HG02938 (cell line): ENCODE data around the gene BCL7B.
"Not testable (repeated sequence)": the region's sequence is repeated elsewhere in the genome, so short reads cannot be mapped to it uniquely, and the experiment has no call there.

Experiments used
- ATAC-seq: cut with Tn5 transposase; IDR thresholded peaks from one replicate; pipeline ENCODE4 v1.9.1; 2021; ENCODE audit warnings: mild to moderate bottlenecking, moderate library complexity; ENCODE audit not compliant: unreplicated experiment

BCL7B gene

GRCh38 chr7:73573276-73573675, 15.8 kb upstream of the BCL7B start:
- no peak for ATAC-seq

- no peak for ATAC-seq
These were observed 15.3 kb upstream of the BCL7B start for GRCh38 chr7:73572767-73573186.

GRCh38 chr7:73570977-73571376, 13.5 kb upstream of the BCL7B start:
- no peak for ATAC-seq

DNA sequence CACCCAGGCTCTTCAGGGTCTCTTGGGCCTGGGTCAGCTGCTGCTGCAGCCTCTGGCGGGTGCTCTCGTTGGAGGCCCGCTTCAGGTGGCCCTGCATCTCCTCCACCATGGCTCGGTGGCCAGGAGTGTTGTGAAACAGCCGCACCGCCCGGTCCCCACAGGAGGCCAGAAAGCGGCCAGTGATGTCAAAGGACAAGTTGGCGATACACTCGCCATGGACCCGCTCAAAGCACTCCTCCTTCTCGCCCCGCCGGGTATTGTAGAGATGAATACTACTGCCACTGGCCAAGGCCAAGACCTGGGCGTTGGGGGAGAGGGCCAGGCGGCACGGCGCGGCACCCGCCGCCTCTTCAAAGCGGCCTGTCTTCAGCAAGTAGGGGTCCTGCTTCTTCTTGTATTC, 13.0 kb upstream of the BCL7B start:
- no peak for ATAC-seq

DNA sequence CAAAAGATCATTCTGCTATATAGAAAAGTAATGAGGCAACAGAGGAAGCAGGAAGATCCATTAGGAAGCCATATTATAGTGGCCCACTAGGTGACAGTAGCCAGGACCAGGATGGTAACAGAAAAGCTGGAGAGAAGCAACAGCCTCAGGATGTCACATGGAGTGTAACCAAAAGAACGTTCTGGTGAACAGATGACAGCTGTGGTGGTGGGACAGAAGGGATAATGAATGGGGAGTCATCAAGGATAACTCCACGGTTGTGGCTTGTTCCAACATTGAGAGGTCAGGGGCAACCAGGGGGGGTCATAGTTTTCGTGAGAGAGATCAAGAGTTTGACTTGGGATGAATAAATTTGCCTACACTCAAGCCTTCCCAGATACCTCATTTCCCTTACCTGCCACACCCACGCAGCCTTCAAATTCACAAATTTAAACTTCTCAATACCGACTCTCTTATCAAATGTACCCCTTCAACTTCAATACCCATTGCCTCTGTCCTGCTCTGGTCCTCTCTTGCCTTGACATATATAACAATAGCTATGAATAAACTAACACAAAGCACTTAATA, 11.6 kb upstream of the BCL7B start:
- ATAC-seq = no peak

DNA sequence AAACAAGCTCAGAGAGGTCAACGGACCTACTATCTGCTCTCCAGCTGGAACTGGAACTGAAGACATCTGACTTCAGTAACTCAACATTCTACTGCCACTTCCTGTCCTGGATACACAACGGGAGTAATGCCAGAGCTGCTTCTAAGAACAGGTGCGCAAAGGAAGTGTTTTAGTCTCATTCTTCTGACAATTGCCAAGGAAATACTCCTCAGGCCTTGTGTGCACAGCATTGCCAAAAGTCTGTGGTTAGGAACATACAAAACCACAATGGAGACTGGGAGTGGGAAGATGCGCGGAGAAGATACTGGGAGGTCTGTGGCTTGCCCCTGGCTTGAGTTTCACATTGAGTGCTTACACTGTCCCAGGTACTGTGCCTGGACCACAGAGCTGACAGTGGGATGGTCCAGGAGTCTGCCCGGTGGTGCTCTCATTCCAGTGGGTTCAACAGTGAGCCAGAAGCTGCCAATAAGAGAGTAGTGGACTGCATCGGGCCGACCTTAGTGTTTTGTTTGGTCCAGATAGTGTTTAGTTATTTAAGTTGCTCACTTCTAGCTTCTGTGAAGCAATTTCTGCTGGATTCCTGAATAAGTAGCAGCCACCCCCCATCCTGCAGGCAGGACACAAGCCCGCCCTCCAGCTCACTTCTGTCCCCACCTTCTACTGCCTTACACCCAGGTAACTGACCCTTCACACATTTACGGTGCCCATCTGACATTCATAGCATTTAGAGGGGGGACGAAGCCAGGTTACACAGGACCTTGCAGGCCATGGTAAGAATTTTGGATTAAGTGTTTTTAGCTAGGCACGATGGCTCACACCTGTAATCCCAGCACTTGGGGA, 10.6 kb upstream of the BCL7B start:
- no peak for ATAC-seq

DNA sequence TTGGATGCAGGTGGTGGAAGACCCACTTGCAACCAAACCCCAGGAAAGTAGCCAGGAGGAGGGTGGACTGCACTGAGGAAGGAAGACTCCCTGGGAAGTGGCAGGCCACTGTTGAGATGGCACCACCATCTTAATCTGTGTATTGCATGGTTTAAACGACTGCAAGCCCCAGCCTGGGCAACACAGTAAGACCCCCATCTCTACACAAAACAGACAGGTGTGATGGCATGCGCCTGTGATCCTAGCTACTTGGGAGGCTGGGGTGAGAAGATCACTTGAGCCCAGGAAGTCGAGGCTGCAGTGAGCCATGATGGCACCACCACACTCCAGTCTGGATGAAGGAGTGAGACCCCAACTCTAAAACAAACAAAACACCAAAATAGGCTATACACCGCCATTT, 9.7 kb upstream of the BCL7B start:
- ATAC-seq = no peak

DNA sequence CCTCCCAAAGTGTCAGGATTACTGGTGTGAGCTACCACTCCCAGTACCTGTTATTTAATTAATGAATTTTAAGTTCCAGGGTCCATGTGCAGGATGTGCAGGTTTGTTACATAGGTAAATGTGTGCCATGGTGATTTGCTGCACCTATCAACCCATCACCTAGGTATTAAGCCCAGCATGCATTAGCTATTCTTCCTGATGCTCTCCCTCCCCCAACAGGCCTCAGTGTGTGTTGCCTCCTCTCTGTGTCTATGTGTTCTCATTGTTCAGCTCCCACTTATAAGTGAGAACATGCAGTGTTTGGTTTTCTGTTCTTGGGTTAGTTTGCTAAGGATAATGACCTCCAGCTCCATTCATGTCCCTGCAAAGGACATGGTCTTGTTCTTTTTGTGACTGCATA, 8.9 kb upstream of the BCL7B start:
- not testable (repeated sequence) for ATAC-seq

DNA sequence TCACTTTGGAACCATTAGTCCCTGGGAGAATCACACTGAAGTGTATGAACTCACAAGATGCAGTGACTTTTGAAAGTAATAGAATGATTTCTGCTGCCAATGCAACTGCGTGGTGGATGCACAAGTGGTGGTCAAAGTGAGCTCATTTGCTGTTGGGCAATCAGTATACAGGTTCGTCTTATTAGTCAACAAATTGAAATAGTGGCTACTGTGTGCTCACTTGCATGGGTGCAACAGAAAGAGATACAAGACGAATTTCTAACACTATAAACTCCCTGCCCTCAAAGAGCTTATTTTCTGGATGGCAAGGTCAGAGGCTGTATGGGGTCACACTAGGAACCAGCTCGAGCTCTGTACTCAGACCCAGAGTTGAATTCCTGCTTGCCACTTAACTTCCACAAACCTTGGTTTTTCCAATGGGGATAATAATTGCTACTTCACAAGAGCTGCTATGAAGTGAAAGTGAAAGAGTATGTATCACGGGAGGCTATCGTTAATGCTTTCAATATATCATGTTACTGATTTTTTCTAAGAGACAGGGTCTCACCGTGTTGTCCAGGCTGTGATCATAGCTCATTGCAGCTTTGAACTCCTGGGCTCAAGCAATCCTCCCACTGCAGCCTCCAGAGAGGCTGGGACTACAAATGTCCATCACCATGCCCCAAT, 8.3 kb upstream of the BCL7B start:
- no peak for ATAC-seq

DNA sequence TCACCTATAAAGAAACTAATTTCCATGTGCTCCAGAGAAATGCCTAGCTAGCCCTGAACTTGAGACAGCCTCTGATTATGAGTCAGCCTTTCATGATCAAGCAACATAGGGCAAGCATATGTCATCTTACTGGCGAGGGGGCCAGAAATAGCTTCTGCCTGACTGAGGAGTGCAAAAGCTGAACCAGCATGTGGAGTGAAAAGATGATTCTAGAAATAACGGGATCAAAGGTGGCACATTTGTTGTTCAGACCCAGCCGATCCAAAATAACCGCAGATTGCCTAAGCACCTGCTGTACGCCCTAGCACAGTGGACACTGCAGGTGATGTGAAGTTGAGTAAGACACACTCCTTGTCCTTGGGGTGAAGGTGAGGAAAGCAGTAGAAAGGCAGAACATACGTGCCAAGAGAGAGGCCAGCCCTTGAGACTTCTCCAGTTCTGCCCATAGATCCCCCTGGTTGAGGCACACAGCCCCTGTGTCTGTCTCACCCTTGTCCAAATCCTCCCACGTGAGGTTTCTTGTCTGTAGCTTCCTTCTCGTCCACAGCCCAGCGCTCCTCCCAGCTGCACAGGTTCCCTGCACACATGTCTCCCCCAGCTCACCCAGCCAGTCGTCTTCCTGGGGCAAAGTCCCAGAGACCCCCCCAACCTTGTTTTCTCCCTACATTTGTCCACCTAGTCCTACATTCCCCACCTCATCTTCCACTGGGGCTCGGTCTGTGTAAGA, 2.8 kb upstream of the BCL7B start:
- no peak for ATAC-seq

GRCh38 chr7:73557108-73557396, 438 bp downstream of the BCL7B start:
- ATAC-seq = peak; percentile 77

DNA sequence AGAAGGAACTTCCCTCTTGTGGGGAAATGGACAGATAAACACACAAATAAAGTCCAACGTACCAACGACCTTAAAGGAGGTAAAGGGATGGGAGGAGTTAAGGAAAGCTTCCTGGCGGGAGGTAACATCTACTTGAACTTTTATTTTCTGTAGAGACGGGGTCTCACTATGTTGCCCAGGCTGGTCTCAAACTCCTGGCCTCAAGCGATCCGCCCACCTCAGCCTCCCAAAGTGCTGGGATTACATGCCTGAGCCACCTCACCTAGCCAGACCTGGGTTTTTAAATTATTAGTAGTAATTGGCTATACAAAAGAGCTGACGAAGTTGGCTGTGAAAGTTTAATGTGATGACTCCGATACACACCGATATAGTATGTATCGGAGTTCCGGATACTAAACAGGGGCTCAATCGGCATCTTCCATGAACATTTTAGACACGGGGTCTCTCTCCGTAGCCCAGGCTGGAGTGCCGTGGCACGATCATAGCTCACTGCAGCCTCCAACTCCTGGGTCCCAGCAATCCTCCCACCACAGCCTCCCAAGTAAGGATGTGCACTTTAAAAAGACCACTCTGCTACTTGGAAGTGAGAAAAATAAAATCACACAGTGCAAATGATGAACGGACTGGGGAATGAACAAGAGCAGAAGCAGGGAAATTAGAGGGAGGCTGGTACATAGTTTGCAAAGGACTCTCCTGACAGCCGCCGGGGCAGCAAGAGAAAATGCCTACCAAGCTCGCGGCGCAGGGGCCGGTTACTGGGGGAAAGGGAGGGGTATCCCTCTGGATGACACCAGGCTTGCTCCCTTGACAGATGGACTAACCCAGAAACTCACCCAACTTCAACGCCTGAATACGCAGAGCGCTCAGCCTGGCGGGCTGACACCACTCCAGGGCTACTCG, 1.0 kb downstream of the BCL7B start:
- ATAC-seq = no peak

GRCh38 chr7:73555411-73555982, 2.0 kb downstream of the BCL7B start:
- ATAC-seq = no peak

- ATAC-seq = not testable (repeated sequence)
These were observed 7.4 kb downstream of the BCL7B start for GRCh38 chr7:73550093-73550492.

DNA sequence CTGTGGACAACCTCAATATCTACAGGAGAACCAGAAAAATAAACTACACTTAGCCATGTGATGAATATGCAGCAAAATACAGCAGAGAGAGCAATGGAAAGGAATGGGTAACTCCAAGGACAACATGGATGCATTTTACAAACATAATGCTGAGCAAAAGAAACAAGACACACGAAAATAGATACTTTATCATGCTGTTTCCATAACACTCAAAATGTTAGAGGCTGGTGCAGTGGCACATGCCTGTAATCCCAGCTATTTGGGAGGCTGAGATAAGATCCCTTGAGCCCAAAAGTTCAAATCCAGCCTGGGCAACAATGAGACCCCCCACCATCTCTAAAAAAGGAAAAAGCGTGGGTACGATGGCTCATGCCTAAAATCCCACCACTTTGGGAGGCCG, 8.3 kb downstream of the BCL7B start:
- no peak for ATAC-seq

- no peak for ATAC-seq
These were observed 9.6 kb downstream of the BCL7B start for GRCh38 chr7:73547841-73548240.

GRCh38 chr7:73544678-73545077, 12.8 kb downstream of the BCL7B start:
- no peak for ATAC-seq

DNA sequence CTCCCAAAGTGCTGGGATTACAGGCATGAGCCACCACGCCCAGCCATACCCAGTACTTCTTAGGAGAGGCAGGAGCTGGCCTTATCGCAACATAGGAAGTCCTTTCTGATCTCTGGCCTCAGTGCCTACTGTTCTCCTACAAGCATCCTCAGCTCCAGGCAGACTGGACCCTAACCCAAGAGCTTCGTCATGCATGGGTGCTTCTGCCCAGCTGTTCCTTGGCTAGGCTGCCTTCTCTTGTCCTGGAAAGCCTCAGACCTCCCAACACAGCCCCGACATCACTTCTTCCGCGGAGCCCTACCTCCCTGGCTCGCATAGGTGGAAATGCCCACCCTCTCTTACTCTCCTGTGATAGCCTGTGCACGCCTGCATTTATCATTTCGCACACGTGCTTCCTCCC, 15.8 kb downstream of the BCL7B start:
- ATAC-seq = no peak

GRCh38 chr7:73539709-73540108, 17.8 kb downstream of the BCL7B start:
- no peak for ATAC-seq

DNA sequence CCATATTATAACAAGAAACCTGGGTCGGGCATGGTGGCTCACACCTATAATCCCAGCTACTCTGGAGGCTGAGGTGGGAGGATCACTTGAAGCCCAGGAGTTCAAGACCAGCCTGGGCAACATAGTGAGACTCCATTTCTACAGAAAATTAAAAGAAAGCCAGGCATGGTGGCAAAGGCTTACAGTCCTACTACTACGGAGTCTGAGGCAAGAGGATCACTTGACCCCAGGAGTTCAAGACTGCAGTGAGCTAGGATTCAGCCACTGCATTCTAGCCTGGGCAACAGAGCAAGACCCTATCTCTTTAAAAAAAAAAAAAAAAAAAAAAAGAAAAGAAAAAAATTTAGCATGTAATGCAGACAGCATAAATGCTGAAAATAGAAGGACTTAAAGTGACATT, 19.0 kb downstream of the BCL7B start:
- ATAC-seq = not testable (repeated sequence)
